Chondrocyte (in vitro differentiated cells): ENCODE measurements around the gene NXNL2. TPM values are rescaled to one million over a fixed set of nuclear protein-coding genes. Genes with fewer than 3 reads are reported as not detected.
A peak's percentile ranks its signal among the peaks of the same experiment; 100 is the strongest.

Experiments
- DNase-seq: peaks from one replicate; pipeline ENCODE4 v3.0.0; 2021; ENCODE audit warnings: mixed read lengths, low spot score
- H3K27ac Mint-ChIP-seq: one replicate; pipeline ENCODE4 v1.8.0; 2021; ENCODE audit warnings: mild to moderate bottlenecking, moderate library complexity, mixed read lengths; ENCODE audit not compliant: unreplicated experiment
- H3K27me3 Mint-ChIP-seq: 2 replicates; pipeline ENCODE4 v1.8.0; 2021; ENCODE audit warnings: low read depth, mixed read lengths
- H3K36me3 Mint-ChIP-seq: 2 replicates; pipeline ENCODE4 v1.8.0; 2021; ENCODE audit warnings: low read depth, mixed read lengths
- H3K4me1 Mint-ChIP-seq: 2 replicates; pipeline ENCODE4 v1.8.0; 2021; ENCODE audit warnings: low read depth, mild to moderate bottlenecking, mixed read lengths
- H3K4me3 Mint-ChIP-seq: one replicate; pipeline ENCODE4 v1.8.0; 2021; ENCODE audit warnings: mild to moderate bottlenecking, moderate library complexity, mixed read lengths; ENCODE audit not compliant: unreplicated experiment
- H3K9me3 Mint-ChIP-seq: 2 replicates; pipeline ENCODE4 v1.8.0; 2021; ENCODE audit warnings: low read depth, mixed read lengths
- total RNA-seq: library from RNA; stranded (reverse); gene quantifications from 3 replicates; pipeline ENCODE4 v1.2.1, GENCODE V29; 2021
- TF ChIP-seq, protein P1 (sequence below): fragments of 200-600 bp; sonication (generic); IDR thresholded peaks from 2 replicates; pipeline ENCODE4 v1.5.0; 2021; ENCODE audit warnings: antibody characterized with exemption, mild to moderate bottlenecking, moderate library complexity

Gene NXNL2
- total RNA-seq, 1 donor from 2014 or later = 0.50 TPM

DNA sequence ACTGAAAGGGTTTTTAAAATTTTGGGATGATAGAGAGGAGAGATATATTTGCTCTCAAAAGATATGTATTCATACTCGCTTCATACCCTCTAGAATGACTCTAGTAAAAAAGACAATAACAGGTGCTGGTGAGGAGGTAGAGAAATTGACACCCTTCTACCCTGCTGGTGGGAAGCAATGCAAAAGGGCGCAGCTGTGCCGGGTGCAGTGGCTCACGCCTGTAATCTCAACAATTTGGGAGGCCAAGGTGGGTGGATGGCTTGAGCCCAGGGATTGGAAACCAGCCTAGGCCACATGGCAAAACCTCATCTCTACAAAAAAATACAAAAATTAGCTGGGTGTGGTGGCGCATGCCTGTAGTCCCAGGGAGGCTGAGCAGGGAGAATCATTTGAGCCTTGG, 33.9 kb upstream of the NXNL2 start:
- TF ChIP-seq, protein P1, sequence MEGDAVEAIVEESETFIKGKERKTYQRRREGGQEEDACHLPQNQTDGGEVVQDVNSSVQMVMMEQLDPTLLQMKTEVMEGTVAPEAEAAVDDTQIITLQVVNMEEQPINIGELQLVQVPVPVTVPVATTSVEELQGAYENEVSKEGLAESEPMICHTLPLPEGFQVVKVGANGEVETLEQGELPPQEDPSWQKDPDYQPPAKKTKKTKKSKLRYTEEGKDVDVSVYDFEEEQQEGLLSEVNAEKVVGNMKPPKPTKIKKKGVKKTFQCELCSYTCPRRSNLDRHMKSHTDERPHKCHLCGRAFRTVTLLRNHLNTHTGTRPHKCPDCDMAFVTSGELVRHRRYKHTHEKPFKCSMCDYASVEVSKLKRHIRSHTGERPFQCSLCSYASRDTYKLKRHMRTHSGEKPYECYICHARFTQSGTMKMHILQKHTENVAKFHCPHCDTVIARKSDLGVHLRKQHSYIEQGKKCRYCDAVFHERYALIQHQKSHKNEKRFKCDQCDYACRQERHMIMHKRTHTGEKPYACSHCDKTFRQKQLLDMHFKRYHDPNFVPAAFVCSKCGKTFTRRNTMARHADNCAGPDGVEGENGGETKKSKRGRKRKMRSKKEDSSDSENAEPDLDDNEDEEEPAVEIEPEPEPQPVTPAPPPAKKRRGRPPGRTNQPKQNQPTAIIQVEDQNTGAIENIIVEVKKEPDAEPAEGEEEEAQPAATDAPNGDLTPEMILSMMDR = no peak
- H3K4me3 Mint-ChIP-seq = no peak overlapping the region
- peak; percentile 9 for DNase-seq
- H3K27ac Mint-ChIP-seq = no peak overlapping the region
- H3K4me1 Mint-ChIP-seq = peaks cover 3% of the 10 kb centered on the region
- no peaks in the 10 kb centered on the region for H3K27me3 Mint-ChIP-seq
- H3K9me3 Mint-ChIP-seq = no peaks in the 10 kb centered on the region
- H3K36me3 Mint-ChIP-seq = no peaks in the 10 kb centered on the region

DNA sequence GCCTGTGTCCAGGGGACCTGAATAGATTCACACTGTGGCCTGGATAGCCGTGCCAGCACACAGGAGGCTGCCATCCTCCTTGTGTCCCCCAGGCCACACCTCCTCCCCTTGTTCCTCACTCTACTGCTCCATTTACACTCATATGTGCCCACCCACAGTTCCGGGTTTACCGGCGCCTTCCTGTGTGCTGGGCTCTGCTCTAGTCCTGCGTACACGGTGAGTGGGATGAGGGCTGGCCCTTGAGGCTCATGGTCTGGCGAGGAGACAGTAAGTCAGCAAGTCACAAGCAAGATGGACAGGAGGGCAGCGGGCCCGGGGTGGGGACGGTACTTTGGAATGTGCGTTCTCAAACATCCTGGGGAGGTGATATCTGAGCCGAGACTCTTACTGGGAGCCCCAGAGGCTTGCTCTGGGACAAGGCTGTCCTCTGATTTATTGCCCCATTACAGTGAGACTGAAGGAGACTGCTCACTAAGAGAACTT, 32.4 kb upstream of the NXNL2 start:
- H3K36me3 Mint-ChIP-seq = no peaks in the 10 kb centered on the region
- no peaks in the 10 kb centered on the region for H3K27me3 Mint-ChIP-seq
- DNase-seq = peak; percentile 65
- H3K4me3 Mint-ChIP-seq = no peak overlapping the region
- H3K9me3 Mint-ChIP-seq = no peaks in the 10 kb centered on the region
- H3K4me1 Mint-ChIP-seq = peaks cover 3% of the 10 kb centered on the region
- H3K27ac Mint-ChIP-seq = no peak overlapping the region
- TF ChIP-seq, protein P1 = no peak

DNA sequence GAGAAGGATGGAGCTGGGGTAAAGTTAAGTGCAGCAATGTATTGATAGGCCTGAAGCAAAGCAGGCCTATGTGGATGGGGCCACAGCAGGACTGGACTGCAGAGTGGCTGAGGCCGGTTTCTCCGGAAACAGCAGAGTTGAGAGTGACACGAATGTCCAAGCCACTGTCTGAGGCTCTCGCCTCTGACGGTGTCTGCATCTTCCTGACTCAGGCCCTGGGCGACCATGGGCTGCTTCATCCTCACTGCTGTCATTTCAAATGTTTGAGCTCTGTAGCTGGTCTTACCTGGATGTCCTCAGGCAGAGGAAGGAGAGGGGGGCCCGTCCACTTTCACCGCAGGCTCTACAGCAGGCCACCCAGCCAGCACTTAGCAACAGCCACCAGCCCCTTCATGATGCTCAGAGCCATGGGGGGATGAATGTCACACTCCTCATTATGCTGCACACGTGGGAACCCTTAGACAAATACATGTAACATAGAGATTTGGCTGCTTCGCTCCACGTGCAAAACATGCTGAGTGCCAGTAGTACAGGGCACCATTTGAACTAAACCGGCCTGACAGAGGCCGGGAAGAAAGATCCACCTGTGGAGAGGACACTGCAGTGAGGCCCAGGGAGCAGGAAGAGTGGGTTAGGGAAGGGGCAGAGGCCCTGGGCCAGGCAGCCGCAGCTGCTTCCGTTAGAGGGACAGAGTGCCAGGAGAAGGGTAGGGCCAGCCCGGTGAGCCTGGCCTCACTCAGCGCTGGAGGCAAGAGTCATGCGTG, 31.7 kb upstream of the NXNL2 start:
- Mint-ChIP-seq H3K4me1 (peaks cover 3% of the 10 kb centered on the region), H3K4me3 (no peak overlapping the region), H3K27ac (no peak overlapping the region), H3K9me3 (no peaks in the 10 kb centered on the region), H3K27me3 (no peaks in the 10 kb centered on the region), H3K36me3 (no peaks in the 10 kb centered on the region)
- TF ChIP-seq, protein P1 = no peak
- peak; percentile 79 for DNase-seq

DNA sequence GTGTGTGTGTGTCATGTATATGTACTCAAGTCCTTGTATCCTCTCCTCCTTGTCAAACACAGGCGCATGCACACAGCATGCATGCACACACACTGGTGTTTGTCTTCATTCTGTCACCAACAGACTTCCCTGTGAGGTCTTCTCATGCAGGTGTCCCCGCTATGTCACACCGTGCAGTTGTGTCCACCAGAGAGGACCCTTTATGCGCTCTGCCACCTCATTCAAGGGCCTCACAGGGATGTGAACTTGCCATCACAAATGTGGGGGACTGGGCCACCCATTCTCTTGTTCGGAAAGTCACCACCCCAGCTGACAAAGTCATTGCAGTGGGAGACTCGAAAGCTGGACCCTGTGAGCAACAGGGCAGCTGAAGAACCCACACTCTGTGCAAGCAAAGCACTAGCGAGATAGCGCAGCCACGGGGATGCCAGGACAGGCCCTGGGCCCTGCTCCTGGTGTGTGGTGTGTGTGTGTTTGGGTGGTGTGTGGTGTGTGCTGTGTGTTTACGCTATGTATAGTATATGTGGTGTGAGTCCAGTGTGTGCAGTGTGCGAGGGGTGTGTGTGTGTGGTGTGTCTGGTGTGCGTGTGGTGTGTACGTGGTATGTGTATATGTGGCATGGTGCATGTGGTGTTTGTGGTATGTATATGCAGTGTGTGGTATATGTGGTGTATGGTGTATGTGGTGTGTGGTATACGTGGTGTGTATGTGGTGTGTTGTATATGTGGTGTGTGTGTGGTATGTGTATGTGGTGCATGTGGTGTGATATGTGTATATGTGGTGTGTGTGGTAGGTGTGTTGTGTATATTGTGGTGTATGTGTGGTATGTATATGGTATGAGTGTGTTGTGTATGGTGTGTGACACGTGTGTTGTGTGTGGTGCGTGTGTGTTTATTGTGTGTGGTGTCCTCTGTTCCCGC, 30.9 kb upstream of the NXNL2 start:
- Mint-ChIP-seq H3K9me3 (peaks cover 4% of the 10 kb centered on the region), H3K27ac (no peak overlapping the region), H3K27me3 (no peaks in the 10 kb centered on the region), H3K4me3 (no peak overlapping the region), H3K36me3 (no peaks in the 10 kb centered on the region), H3K4me1 (peaks cover 3% of the 10 kb centered on the region)
- DNase-seq = peak; percentile 44
- TF ChIP-seq, protein P1 = no peak

DNA sequence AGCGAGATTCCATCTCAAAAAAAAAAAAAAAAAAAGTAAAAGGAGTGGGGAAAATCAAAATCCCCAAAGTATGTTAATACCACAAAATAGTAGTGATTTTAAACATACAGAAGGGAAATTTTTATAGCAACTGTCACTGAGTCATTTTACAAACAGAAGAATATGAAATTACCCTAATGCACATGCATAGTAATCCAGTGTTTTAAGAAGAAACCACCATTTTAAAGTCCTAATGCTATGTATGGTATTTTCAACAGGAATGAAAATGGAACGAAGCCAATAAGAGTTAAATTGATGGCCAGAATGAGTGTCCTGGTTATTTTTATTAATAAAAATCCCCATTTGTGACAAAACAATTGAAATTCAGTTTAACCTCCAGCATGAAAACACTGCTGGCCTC, 26.7 kb upstream of the NXNL2 start:
- H3K27me3 Mint-ChIP-seq = peaks cover 4% of the 10 kb centered on the region
- no peak overlapping the region for H3K27ac Mint-ChIP-seq
- no peak for DNase-seq
- H3K4me3 Mint-ChIP-seq = no peak overlapping the region
- peaks cover 4% of the 10 kb centered on the region for H3K9me3 Mint-ChIP-seq
- no peaks in the 10 kb centered on the region for H3K4me1 Mint-ChIP-seq
- H3K36me3 Mint-ChIP-seq = no peaks in the 10 kb centered on the region
- TF ChIP-seq, protein P1 = no peak
